Tibial nerve (tissue), 4 donors: Measurements from ENCODE around the gene GPR37L1. TPM values are rescaled to one million over a fixed set of nuclear protein-coding genes. Genes with fewer than 3 reads are reported as not detected.

Experiments used
- DNase-seq, 2 donors: peaks; one replicate each; pipeline ENCODE4 v3.0.0-alpha.2; 2019; ENCODE audit warnings: low spot score in 2 of 2
- H3K27ac ChIP-seq, 4 donors: fragments of 200-600 bp; sonication (generic) in 3 of 4; one replicate each; pipeline ENCODE4 v1.5.1; 2017 to 2019; ENCODE audit warnings: mild to moderate bottlenecking in 1 of 4
- H3K27me3 ChIP-seq, 2 donors: fragments of 200-600 bp; sonication (generic) in 1 of 2; one replicate each; pipeline versions ENCODE4 v1.5.1 to v1.6.0; 2017 to 2019
- H3K36me3 ChIP-seq, 3 donors: fragments of 200-600 bp; sonication (generic); one replicate each; pipeline ENCODE4 v1.5.1; 2018 to 2019
- H3K4me1 ChIP-seq, 4 donors: fragments of 200-600 bp; sonication (generic) in 3 of 4; one replicate each; pipeline ENCODE4 v1.5.1; 2017 to 2019
- H3K4me3 ChIP-seq, 4 donors: fragments of 200-600 bp; sonication (generic) in 3 of 4; one replicate each; pipeline ENCODE4 v1.5.1; 2017 to 2019; ENCODE audit warnings: mild to moderate bottlenecking in 1 of 4, moderate library complexity in 1 of 4
- H3K9me3 ChIP-seq, 4 donors: fragments of 200-600 bp; sonication (generic) in 3 of 4; one replicate each; pipeline ENCODE4 v1.5.1; 2017 to 2019
- CTCF ChIP-seq, 5 experiments: fragments of 200-600 bp in 3 of 5; fragments of 450-650 bp in 2 of 5; sonication (generic) in 3 of 5; IDR thresholded peaks; one replicate each; pipeline ENCODE4 v1.5.1; 2016 to 2019; ENCODE audit warnings: antibody characterized with exemption in 5 of 5, mild to moderate bottlenecking in 3 of 5, moderate library complexity in 2 of 5
- EP300 ChIP-seq, 2 donors: sonication (generic); formaldehyde crosslinking; IDR thresholded peaks; one replicate each; pipeline ENCODE4 v1.6.1; 2017; ENCODE audit warnings: antibody characterized with exemption in 2 of 2, mild to moderate bottlenecking in 1 of 2
- POLR2A ChIP-seq, 2 donors: fragments of 450-650 bp; IDR thresholded peaks; one replicate each; pipeline ENCODE4 v1.6.1; 2017; ENCODE audit warnings: antibody characterized with exemption in 2 of 2, mild to moderate bottlenecking in 2 of 2, moderate library complexity in 2 of 2
- WGBS, 2 donors: methylation state at CpG; one replicate each; pipeline ENCODE4 v1.1.5; 2018; 5-methylcytosine and 5-hydroxymethylcytosine counted together
- total RNA-seq, 4 donors: library from RNA; depleted of rRNA; stranded (reverse); fragments of >200 nt; gene quantifications; one replicate each; pipeline ENCODE4 v1.1.0, GENCODE V29; 2016

GPR37L1 gene
- total RNA-seq, 4 donors from 2014 or later, result 13.8 to 26.3 (median 24.3) TPM

- Histone ChIP-seq H3K4me3 (peak overlapping the region; percentile 20 to 51 (median 40)), H3K27ac (peak overlapping the region; percentile 80 to 98 (median 88)), H3K36me3 (peaks cover 0 to 8% (median 0%) of the 10 kb centered on the region in 3 donors), H3K27me3 (no peaks in the 10 kb centered on the region), H3K9me3 (no peaks in the 10 kb centered on the region), H3K4me1 (peaks cover 0 to 51% (median 20%) of the 10 kb centered on the region in 4 donors)
- TF ChIP-seq EP300 (IDR thresholded peaks at IDR 0.05) (no peak), POLR2A (IDR thresholded peaks at IDR 0.05) (no peak), CTCF (IDR thresholded peaks at IDR 0.05) (no peak)
- 59 to 64% methylated on average over 7 of the region's 7 CpGs for WGBS, 2 donors
- no peak for DNase-seq
These were observed 1.4 kb downstream of the GPR37L1 start for GRCh38 chr1:202124142-202124541.

- Histone ChIP-seq H3K27me3 (no peaks in the 10 kb centered on the region), H3K27ac (peak overlapping the region; percentile 35 to 98 (median 68)), H3K4me3 (peak overlapping the region in 1 of 4 donors; percentile 51), H3K36me3 (peaks cover 0 to 8% (median 0%) of the 10 kb centered on the region in 3 donors), H3K4me1 (peaks cover 0 to 64% (median 30%) of the 10 kb centered on the region in 4 donors), H3K9me3 (no peaks in the 10 kb centered on the region)
- DNase-seq, result no peak
- TF ChIP-seq CTCF (IDR thresholded peaks at IDR 0.05) (no peak), POLR2A (IDR thresholded peaks at IDR 0.05) (no peak), EP300 (IDR thresholded peaks at IDR 0.05) (no peak)
- WGBS, 2 donors, result 73 to 80% methylated on average over 8 of the region's 8 CpGs
These were observed 2.9 kb downstream of the GPR37L1 start for GRCh38 chr1:202125611-202126010.

- Histone ChIP-seq H3K27me3 (no peaks in the 10 kb centered on the region), H3K36me3 (peaks cover 0 to 8% (median 0%) of the 10 kb centered on the region in 3 donors), H3K4me3 (peak overlapping the region in 1 of 4 donors; percentile 51), H3K4me1 (peaks cover 0 to 67% (median 38%) of the 10 kb centered on the region in 4 donors), H3K27ac (peak overlapping the region; percentile 35 to 98 (median 68)), H3K9me3 (no peaks in the 10 kb centered on the region)
- TF ChIP-seq EP300 (IDR thresholded peaks at IDR 0.05) (peak in 1 of 2 donors; percentile 73), POLR2A (IDR thresholded peaks at IDR 0.05) (no peak), CTCF (IDR thresholded peaks at IDR 0.05) (no peak)
- no peak for DNase-seq
- 19 to 41% methylated on average over 6 to 9 of the region's 9 CpGs for WGBS, 2 donors
These were observed 3.7 kb downstream of the GPR37L1 start for GRCh38 chr1:202126426-202126825.

GRCh38 chr1:202127061-202127460, 4.3 kb downstream of the GPR37L1 start:
- 81 to 86% methylated on average over 6 of the region's 6 CpGs for WGBS, 2 donors
- Histone ChIP-seq H3K4me3 (no peak overlapping the region), H3K9me3 (no peaks in the 10 kb centered on the region), H3K27me3 (no peaks in the 10 kb centered on the region), H3K4me1 (peaks cover 0 to 67% (median 42%) of the 10 kb centered on the region in 4 donors), H3K27ac (peak overlapping the region; percentile 42 to 98 (median 90)), H3K36me3 (peaks cover 0 to 8% (median 0%) of the 10 kb centered on the region in 3 donors)
- no peak for DNase-seq
- TF ChIP-seq EP300 (IDR thresholded peaks at IDR 0.05) (no peak), CTCF (IDR thresholded peaks at IDR 0.05) (no peak), POLR2A (IDR thresholded peaks at IDR 0.05) (no peak)

- no peak for DNase-seq
- TF ChIP-seq EP300 (IDR thresholded peaks at IDR 0.05) (no peak), POLR2A (IDR thresholded peaks at IDR 0.05) (no peak), CTCF (IDR thresholded peaks at IDR 0.05) (no peak)
These were observed 5.3 kb downstream of the GPR37L1 start for GRCh38 chr1:202127836-202128622.

More at GRCh38 chr1:202127836-202128622, 5.3 kb downstream of the GPR37L1 start:
- Histone ChIP-seq H3K9me3 (no peaks in the 10 kb centered on the region), H3K4me3 (no peak overlapping the region), H3K4me1 (peaks cover 0 to 68% (median 51%) of the 10 kb centered on the region in 4 donors), H3K36me3 (peaks cover 0 to 14% (median 0%) of the 10 kb centered on the region in 3 donors), H3K27ac (peak overlapping the region; percentile 86 to 98 (median 92)), H3K27me3 (no peaks in the 10 kb centered on the region)
- 88 to 94% methylated on average over 11 to 26 of the region's 26 CpGs for WGBS, 2 donors
